ENCODE measurements around the gene CHTOP. TPM values are rescaled to one million over a fixed set of nuclear protein-coding genes. Genes with fewer than 3 reads are reported as not detected.
"Not testable (repeated sequence)": the region's sequence is repeated elsewhere in the genome, so short reads cannot be mapped to it uniquely, and the experiment has no call there.

The CHTOP gene
- total RNA-seq, 1 experiment from 2014 or later, result 37.1 TPM

DNA sequence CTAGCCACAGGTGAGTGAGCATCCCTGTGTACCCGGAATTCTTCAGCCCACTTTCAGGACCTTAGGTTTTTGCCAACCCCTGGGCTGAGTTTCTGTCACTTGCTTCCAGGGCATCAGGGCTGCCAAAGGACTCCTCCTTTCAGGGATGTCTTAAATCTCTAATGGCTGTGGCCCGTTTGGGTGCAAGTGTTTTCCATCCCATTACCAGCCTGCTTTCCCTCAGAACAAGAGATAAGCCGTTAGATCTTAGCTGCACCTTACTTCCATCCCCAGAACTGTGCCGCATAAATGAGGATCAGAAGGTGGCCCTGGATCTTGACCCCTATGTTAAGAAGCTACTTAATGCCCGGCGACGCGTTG, 25.3 kb downstream of the CHTOP start:
- DNase-seq (ENCODE audit: low read depth), result no peak

DNA sequence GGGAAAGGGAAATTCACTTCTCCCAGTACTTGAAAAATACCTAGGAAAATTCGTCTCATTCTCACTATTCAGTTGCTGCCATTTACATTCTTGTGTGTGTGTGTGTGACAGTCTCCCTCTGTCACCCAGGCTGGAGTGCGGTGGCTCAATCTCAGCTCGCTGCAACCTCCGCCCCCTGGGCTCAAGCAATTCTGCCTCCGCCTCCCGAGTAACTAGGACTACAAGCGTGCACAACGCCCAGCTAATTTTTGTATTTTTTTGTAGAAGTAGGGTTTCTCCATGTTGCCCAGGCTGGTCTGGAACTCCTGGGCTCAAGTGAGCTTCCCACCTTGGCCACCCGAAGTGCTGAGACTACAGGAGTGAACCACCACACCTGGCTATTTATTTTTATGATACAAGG, 25.8 kb downstream of the CHTOP start:
- no peak for DNase-seq (ENCODE audit: low read depth)

DNA sequence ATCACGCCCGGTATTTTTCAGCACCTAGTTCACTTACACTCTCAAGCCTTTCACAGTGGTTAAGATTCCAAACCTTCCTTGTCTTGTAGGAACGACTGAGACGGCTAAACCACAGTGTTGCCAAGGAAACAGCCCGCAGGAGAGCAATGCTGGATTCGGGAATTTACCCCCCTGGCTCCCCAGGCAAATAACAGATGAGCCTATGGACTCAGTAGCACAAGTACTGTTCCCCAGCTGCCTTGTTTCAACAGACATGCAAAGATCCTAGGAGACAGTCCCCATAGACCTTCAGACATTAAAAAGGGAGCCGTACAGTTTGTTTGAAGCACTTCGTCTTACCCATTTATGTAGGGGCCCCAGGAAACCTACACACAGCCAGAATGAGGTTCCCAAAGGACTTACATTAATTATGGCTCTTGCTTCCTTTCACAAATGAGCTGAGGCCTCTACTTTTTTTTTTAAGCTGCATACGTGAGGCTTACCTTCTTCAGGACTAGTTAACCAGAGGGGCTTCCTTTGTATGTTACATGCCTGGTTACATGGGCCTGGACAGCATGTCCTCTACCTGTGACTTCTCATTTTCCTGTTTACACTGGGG, 27.3 kb downstream of the CHTOP start:
- peak; percentile 75 for DNase-seq (ENCODE audit: low read depth)

DNA sequence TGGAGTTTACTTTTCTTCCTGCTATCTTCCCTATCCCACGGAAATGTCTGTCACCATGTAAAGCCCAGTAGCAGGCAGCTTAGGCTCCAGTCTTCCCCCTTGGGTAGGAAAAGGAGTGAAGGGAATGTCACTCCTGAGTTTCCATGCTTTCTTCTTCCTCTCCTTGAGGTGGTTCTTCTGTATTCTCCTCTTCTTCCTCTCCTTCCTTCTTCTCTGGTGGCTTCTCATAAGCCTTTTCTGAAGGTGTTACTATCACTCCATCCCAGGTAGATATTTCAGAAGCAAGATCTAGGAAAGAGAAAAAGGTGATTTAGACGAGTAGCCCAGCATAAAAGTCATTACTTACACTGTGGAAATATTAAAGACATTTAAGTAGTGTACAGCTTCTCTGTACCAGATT, 28.4 kb downstream of the CHTOP start:
- DNase-seq (ENCODE audit: low read depth), result no peak

DNA sequence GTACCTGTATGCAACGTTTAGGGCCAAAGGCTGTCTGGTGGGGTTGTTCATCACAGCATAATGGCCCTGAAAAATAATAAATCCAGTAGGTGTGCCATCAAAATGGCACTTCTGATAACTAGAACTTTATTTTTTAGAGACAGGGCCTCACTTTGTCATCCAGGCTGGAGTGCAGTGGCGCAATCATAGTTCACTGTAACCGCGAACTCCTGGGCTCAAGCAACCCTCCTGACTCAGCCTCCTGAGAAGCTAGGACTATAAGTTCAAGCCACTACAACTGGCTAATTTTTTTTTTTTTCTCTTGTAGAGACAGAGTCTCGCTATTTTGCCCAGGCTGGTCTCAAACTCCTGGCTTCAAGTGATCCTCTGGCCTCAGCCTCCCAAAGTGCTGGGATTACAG, 29.3 kb downstream of the CHTOP start:
- DNase-seq (ENCODE audit: low read depth), result peak; percentile 61

DNA sequence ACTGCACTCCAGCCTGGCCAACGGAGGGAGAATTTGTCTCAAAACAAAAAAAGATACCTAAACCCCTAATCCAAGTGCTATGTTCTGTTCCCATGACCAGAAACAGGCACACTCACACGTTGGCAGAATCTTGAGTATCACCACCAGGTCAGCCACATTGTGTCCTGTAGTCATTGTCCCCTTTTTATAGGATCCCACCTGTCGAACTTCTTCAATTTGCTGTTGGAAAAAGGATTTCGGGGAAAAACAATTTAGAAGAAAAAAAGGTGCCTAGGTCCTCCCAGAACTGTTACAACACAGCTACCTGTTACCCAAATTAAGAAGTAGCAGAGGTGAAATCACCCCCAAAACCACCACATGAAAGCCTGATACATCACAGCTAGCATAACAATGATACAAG, 33.6 kb downstream of the CHTOP start:
- DNase-seq (ENCODE audit: low read depth), result no peak

DNA sequence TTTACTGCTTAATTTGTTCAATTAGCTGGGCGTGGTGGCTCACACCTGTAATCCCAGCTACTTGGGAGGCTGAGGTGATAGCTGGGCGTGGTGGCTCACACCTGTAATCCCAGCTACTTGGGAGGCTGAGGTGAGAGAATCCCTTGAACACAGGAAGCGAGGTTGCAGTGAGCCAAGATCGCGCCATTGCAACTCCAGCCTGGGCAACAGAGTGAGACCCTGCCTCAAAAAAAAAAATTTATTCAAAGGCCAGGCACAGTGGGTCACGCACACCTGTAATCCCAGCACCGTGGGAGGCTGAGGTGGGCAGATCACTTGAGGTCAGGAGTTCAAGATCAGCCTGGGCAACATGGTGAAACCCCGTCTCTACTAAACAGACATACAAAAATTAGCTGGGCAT, 34.8 kb downstream of the CHTOP start:
- not testable (repeated sequence) for DNase-seq (ENCODE audit: low read depth)

DNA sequence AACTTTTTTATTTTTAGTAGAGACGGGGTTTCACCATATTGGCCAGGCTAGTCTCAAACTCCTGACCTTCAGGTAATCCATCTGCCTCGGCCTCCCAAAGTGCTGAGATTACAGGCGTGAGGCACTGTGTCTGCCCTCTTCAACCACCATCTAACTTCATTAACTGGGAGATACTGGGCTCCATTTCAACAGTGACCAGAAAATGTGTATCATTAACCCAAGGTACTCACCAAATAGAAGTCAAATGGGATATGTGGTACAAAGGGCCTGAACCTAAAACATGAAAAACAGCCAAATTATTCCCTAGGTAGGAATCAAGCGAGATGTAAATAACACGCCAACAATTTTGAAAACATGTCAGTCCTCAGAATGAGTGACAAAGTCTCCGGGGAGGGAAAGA, 35.7 kb downstream of the CHTOP start:
- no peak for DNase-seq (ENCODE audit: low read depth)

DNA sequence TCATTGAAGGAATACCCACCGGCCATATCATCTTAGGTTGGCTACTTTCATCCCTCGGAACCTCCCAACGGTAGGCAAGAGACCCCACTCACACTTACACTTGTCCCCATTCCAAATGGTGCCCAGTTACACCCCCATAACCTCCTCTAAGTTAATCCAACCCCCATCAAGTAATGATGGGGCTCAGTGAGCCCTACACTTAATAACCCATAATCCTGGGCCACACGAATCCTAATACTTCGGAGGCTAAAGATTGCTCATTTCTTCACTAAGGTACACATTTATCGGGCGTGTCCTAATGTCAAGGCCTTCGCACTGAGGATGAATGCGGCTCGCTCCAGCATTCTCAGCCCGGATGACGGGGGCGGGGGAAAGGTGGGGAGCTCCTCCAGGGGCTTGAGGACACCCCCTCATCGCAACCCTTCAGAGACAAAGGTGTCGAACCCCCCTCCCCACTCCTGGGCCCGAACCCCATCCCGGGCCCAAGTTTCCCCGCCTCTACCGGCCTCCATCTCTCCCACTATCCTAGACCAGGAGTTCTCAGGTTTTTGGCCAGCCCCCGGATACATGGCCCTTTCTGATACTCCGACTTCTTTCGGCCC, 36.5 kb downstream of the CHTOP start:
- no peak for DNase-seq (ENCODE audit: low read depth)

DNA sequence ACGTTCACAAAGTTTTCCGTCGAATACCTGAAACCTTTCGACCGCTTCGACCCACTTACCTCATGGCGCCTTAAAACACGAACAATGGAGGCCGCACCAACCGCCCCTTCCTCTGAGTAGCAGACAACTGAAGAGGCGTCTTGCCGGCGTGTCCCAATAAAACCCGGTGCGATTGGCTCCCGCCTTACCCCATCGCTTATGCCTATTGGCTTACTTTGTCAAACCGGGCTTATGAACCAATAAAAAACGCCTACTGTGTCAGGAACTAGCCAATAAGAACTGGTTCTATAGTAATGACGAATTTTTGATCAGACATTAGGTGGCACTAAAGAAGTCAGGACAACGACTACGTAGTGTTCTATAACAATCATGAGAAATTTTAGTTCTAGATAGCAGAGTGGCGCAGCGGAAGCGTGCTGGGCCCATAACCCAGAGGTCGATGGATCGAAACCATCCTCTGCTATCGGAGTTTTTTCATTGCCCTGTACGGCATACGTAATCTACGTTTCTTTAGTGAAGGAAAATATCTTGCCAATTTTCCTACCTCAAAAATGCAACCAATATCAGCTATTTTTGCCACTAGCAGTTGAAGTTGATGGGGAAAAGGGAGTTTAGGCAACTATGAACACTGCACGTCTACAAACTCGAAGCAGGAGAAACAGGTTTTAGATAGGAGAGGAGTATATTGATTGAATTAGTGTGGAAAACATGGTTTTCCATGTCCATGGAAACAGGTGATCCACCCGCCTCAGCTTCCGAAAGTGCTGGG, 37.2 kb downstream of the CHTOP start, which contains the start of gene ILF2:
Gene ILF2 (minus strand): TSS at position 135 of the 769 bp plus-strand sequence. CDS start 71 bp downstream, at position 64.
- DNase-seq (ENCODE audit: low read depth), result peak; percentile 99

DNA sequence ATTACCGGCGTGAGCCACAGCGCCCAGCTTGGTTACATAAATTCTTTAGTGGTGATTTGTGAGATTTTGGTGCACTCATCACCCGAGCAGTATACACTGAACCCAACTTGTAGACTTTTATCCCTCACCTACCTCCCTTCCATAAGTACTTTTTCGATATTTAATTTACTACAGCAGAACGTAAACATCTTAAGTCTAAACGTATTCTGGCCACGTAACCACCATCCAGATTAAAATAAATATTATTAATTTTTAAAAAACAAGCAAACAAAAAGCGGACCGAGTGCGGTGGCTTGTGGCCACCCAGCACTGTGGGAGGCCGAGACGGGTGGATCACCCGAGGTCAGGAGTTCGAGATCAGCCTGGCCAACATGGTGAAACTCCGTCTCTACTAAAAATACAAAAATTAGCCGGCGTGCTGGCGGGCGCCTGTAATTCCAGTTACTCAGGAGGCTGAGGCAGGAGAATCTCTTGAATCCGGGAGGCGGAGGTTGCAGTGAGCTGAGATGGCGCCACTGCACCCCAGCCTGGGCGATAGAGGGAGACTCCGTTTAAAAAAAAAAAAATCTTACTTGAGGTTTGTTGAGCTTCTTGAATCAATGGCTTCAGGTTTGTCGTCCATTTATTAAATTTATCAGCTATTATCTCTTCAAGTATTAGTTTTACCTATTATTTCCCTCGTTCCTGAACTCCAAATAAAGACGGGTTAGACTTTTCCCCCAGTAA, 37.9 kb downstream of the CHTOP start:
- DNase-seq (ENCODE audit: low read depth), result not testable (repeated sequence)

DNA sequence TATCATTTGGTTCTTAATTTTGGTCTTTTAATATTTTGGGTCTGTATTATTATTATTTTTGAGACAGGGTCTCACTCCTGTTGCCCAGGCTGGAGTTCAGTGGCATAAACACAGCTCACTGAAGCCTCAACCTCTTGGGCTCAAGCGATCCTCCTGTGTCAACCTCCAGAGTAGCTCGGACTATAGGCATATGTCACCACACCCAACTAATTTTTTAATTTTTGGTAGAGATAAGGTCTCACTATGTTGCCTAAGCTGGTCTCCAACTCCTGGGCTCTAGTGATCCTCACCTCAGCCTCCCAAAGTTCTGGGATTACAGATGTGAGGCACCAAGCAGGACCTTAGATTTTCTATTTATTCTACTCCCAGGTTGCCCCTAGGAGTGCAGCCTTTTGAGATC, 39.6 kb downstream of the CHTOP start:
- DNase-seq (ENCODE audit: low read depth), result no peak

DNA sequence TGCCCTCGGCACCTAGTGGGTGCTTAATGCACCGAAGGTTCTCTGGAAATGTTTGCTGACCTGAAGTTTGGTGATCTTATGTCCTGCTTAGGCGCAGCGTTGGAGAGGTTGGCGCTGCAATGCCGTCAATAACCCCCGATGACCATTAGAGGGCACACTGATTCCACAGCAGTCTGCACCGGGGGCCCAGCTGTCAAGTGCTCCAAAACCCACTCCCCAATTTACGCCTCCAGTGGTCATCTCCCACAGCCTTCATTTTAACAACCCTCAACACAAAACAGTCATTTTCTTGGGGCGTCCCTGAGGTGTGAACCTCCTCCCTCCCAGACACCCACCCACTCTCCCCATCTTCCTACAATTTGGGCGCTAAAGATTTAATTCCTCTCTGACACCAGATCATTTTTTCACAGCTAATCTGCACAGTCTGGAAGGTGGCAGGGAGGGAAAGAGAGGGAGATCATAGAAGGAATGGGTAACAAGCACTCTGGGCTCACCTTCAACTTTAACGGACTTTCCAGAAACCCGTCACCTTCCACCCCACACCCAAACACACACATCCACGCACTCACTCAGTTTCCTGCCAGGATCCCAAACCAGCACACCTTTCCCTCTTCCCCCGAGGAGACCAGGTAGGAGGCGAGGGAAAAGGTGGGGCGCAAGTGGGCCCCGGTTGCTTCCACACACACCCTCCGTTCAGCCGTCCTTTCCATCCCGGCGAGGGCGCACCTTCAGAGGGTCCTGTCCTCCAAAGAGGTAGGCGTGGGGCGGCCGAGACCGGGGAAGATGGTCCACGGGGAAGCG, 44.1 kb downstream of the CHTOP start:
- DNase-seq (ENCODE audit: low read depth), result peak; percentile 45

DNA sequence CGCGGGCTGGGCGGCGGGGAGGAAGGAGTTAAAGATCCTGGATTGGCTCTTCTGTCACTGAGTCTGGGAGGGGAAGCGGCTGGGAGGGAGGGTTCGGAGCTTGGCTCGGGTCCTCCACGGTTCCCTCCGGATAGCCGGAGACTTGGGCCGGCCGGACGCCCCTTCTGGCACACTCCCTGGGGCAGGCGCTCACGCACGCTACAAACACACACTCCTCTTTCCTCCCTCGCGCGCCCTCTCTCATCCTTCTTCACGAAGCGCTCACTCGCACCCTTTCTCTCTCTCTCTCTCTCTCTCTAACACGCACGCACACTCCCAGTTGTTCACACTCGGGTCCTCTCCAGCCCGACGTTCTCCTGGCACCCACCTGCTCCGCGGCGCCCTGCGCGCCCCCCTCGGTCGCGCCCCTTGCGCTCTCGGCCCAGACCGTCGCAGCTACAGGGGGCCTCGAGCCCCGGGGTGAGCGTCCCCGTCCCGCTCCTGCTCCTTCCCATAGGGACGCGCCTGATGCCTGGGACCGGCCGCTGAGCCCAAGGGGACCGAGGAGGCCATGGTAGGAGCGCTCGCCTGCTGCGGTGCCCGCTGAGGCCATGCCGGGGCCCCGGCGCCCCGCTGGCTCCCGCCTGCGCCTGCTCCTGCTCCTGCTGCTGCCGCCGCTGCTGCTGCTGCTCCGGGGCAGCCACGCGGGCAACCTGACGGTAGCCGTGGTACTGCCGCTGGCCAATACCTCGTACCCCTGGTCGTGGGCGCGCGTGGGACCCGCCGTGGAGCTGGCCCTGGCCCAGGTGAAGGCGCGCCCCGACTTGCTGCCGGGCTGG, 44.9 kb downstream of the CHTOP start, which contains the start of gene NPR1:
Gene NPR1 (plus strand): TSS at position 170 of the 818 bp plus-strand sequence. CDS start 421 bp downstream, at position 591.
- peak; percentile 35 for DNase-seq (ENCODE audit: low read depth)

DNA sequence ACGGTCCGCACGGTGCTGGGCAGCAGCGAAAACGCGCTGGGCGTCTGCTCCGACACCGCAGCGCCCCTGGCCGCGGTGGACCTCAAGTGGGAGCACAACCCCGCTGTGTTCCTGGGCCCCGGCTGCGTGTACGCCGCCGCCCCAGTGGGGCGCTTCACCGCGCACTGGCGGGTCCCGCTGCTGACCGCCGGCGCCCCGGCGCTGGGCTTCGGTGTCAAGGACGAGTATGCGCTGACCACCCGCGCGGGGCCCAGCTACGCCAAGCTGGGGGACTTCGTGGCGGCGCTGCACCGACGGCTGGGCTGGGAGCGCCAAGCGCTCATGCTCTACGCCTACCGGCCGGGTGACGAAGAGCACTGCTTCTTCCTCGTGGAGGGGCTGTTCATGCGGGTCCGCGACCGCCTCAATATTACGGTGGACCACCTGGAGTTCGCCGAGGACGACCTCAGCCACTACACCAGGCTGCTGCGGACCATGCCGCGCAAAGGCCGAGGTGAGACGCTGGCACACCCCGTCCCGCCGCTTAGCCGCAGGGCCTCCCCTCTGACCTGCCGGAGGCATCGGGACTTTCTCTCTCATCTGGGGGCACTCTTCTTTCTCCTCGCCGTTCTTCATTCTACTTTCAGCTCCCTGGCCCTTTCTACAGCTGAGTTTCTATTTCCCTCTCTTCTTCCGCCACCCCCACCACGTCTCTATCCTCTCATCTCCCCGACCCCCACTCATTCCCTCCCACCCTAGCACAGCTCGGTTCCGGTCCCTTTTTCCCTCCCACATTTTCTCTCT, 45.7 kb downstream of the CHTOP start:
- DNase-seq (ENCODE audit: low read depth), result no peak

DNA sequence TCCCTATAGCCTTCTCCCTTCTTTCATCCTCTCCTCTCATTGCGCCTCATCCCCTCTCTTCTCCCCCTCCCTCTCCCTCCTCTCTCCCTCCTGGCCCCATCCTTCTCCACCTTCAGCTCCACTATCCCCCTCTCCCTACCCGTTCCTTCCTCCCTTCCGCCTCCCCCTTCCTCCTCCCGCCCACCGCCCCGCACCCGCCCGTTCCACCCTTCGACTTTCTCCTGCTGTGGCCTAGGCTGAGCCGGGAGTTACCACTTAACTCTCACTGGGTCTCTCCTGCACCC, 46.2 kb downstream of the CHTOP start:
- DNase-seq (ENCODE audit: low read depth), result no peak

DNA sequence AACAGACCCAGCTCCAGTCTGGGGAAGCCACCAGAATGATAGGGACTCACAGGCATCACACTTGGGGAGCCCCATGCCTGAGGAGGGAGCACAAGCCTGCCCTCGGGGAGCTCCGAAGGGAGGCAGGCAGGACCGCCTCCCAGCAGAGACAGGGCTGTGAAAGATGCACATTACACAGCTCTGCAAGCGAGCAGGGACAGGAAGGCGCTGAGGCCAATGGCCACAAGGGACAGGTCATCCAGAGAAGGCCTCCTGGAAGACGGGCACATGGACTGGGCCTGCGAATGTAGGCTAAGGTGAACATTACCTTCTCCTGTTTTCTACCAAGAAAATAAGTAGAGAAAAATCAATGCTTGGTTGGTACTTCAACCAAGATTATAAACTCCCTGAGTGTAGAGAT, 48.9 kb downstream of the CHTOP start:
- DNase-seq (ENCODE audit: low read depth), result no peak

DNA sequence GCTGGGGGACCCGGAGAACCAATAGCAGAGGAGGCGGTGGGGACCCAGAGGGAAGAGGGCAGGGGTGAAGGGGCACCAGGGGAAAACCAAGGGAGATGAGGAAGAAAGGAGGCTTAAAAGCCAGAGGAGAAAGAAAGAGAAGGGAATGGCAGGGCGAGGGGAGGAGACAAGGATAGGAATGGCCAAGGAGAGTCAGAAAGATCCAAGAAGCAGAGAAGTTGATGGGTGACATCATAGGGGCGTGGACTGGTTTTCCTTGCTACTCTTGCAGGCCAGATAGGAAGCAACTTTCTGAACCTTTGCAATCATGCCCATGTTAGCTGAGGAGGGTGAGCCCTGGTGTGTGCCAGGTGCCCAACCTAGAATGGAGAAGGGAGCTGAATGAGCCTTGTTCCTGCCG, 50.0 kb downstream of the CHTOP start:
- peak; percentile 59 for DNase-seq (ENCODE audit: low read depth)

DNA sequence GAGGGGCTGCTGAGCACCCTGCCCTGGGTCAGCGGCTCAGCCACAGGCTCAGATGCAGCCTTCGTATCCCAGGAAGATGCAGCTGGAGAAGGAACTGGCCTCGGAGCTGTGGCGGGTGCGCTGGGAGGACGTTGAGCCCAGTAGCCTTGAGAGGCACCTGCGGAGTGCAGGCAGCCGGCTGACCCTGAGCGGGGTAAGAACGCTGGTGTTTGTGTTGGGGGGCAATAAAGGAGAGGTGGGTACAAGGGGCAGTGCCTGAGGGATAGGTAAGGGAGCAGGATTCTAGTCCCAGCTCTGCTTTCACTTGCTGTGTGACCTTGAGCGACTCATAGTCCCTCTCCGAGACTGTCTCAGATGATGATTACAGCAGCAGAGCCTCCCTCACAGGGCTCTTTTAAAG, 51.0 kb downstream of the CHTOP start:
- DNase-seq (ENCODE audit: low read depth), result no peak
